Spleen (tissue), 7 donors: ENCODE measurements around the gene ZBTB42.

Source experiments
- CTCF ChIP-seq, 11 experiments: fragments of 200-600 bp in 7 of 11; fragments of 450-650 bp in 4 of 11; sonication (generic) in 4 of 11; IDR thresholded peaks in 8 of 11; conservative IDR thresholded peaks in 3 of 11; 1 replicate in 7 of 11; 2 replicates in 4 of 11; pipeline versions ENCODE4 v1.4.0 to v1.8.0; 2016 to 2021; ENCODE audit warnings: antibody characterized with exemption in 11 of 11, inconsistent platforms in 4 of 11, mild to moderate bottlenecking in 1 of 11
- POLR2A ChIP-seq, 3 donors: fragments of 450-650 bp; IDR thresholded peaks; one replicate each; pipeline ENCODE4 v1.5.1; 2017; ENCODE audit warnings: antibody characterized with exemption in 3 of 3, mild to moderate bottlenecking in 1 of 3
- POLR2AphosphoS5 ChIP-seq, 3 donors: sonication (generic); formaldehyde crosslinking; IDR thresholded peaks; one replicate each; pipeline ENCODE4 v1.5.1; 2017; ENCODE audit warnings: antibody characterized with exemption in 3 of 3
- donor health status: DM: no; HTN: no; CAD: no; lungs with moderate emphysema.
- donor health status: DM: no; HTN: no; CAD: no.
- donor health status: DM: no; HTN: no; CAD: no.

GRCh38 chr14:104755621-104756020 lies 45.3 kb upstream of the ZBTB42 start:
- TF ChIP-seq POLR2AphosphoS5 (IDR thresholded peaks at IDR 0.05), result no peak
- TF ChIP-seq CTCF (IDR thresholded peaks at IDR 0.05 in 8 of 11, conservative IDR thresholded peaks at IDR 0.05 in 3 of 11), result no peak
- TF ChIP-seq POLR2A (IDR thresholded peaks at IDR 0.05), result no peak
